Activated CD4-positive, alpha-beta memory T cell treated with anti-CD3 and anti-CD28 coated beads for 36 hours (primary cell): ENCODE results near the gene TOMM5. TPM values are rescaled to one million over a fixed set of nuclear protein-coding genes. Genes with fewer than 3 reads are reported as not detected.

ENCODE experiments used
- CTCF ChIA-PET: fragments of 350-600 bp; sonication (Branson Sonifier 250); formaldehyde crosslinking; loops from one replicate; lab custom pipeline; 2021; ENCODE audit warnings: antibody characterized with exemption, inconsistent platforms; lab: Charles Lee
- POLR2A ChIA-PET: fragments of 350-600 bp; sonication (Branson Sonifier 250); formaldehyde crosslinking; loops from one replicate; lab custom pipeline; 2021; ENCODE audit warnings: antibody characterized with exemption; lab: Charles Lee
- DNase-seq: peaks from one replicate; pipeline ENCODE4 v3.0.0-alpha.2; 2020
- H3K27ac Mint-ChIP-seq: one replicate; pipeline ENCODE4 v1.8.0; 2021; ENCODE audit warnings: mixed read lengths
- H3K27me3 Mint-ChIP-seq: one replicate; pipeline ENCODE4 v1.8.0; 2021; ENCODE audit warnings: mixed read lengths
- H3K36me3 Mint-ChIP-seq: one replicate; pipeline ENCODE4 v1.8.0; 2021; ENCODE audit warnings: mixed read lengths
- H3K4me1 Mint-ChIP-seq: one replicate; pipeline ENCODE4 v1.8.0; 2021; ENCODE audit warnings: low read depth, mixed read lengths
- H3K4me3 Mint-ChIP-seq: one replicate; pipeline ENCODE4 v1.8.0; 2021; ENCODE audit warnings: mild to moderate bottlenecking, mixed read lengths
- H3K9me3 Mint-ChIP-seq: one replicate; pipeline ENCODE4 v1.8.0; 2021; ENCODE audit warnings: mixed read lengths
- intact Hi-C: fragments of 100-400 bp; cut with micrococcal nuclease; formaldehyde crosslinking; loops from one replicate; pipeline ENCODE4 v1.15.1; 2023
- total RNA-seq, 2 experiments: library from RNA; stranded (reverse); gene quantifications; one replicate each; pipeline ENCODE4 v1.2.3, GENCODE V29; 2021

TOMM5 gene
- total RNA-seq, 2 experiments from 2014 or later: 146 to 147 TPM

DNA sequence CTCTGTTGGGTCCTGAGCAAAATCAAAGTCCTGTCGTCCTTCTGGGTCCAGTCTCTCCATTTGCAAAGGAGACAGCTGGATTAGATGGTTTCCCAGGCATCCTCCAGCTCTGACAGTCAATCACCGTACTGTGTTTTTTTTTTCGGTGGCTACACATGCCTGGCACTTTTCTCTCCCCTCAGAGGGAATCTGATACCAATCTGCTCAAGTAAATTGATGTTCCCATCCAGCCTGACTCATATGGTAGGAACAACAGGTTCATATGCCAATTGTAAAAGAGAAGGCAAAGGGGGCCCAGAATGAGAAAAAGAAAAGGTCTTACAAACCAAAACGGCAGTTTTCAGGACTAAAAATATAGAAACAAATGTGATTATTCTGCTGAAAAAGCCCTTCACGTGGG lies 17.4 kb downstream of the TOMM5 start:
- ChIA-PET CTCF (interaction anchor here (0.7 to 2.4 kb wide), 3 partner anchors 14 to 33 kb away, joined by 3 to 6 read pairs (median 3); partner anchors contain the start of gene TOMM5), POLR2A (interaction anchor here (1.6 to 4.7 kb wide), 2 partner anchors 17 to 109 kb away, joined by 4 to 33 read pairs; partner anchors contain the start of gene TOMM5)
- Mint-ChIP-seq H3K4me1 (peaks cover 16% of the 10 kb centered on the region), H3K27me3 (no peaks in the 10 kb centered on the region), H3K4me3 (no peak overlapping the region), H3K9me3 (no peaks in the 10 kb centered on the region), H3K36me3 (peaks cover 4% of the 10 kb centered on the region), H3K27ac (no peak overlapping the region)
- intact Hi-C loops: loop anchor here (2.0 to 5.0 kb wide), 2 partner anchors 18 to 48 kb away; partner anchors contain the start of gene TOMM5
- DNase-seq: no peak

DNA sequence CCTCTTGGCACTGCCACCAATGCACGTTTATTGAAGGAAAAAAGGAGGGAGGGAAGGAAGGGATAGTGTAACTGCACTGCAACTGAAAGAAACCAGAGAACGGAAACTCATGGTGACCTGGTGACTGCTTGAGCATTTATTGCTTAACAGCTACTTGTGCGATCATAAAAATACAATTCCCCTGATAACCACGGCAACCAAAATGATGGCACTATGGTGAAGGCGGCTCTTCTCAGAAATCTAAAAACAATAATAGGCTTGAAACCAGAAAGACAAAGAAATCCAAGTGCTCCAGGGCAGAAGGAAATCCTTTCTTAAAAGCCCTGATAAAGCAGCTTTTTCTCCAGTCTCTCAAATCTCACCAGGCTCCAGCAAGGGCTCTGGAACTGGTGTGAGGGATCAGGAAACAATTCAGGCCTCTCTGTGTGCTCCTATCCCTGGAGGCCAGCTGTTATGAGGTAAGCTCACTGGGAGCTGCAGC lies 18.1 kb downstream of the TOMM5 start:
- Mint-ChIP-seq H3K27ac (no peak overlapping the region), H3K36me3 (peaks cover 4% of the 10 kb centered on the region), H3K27me3 (no peaks in the 10 kb centered on the region), H3K4me1 (peaks cover 16% of the 10 kb centered on the region), H3K4me3 (no peak overlapping the region), H3K9me3 (no peaks in the 10 kb centered on the region)
- CTCF ChIA-PET: interaction anchor here (1.0 kb wide), 2 partner anchors 20 to 87 kb away, joined by 4 to 5 read pairs; no protein-coding TSS in a partner anchor
- POLR2A ChIA-PET: interaction anchor here (4.7 kb wide), 1 partner anchor 18 kb away, joined by 33 read pairs; the partner anchor contains the start of gene TOMM5
- no peak for DNase-seq
- intact Hi-C loops: loop anchor here (2.0 kb wide), 1 partner anchor 19 kb away; the partner anchor contains the start of gene TOMM5

DNA sequence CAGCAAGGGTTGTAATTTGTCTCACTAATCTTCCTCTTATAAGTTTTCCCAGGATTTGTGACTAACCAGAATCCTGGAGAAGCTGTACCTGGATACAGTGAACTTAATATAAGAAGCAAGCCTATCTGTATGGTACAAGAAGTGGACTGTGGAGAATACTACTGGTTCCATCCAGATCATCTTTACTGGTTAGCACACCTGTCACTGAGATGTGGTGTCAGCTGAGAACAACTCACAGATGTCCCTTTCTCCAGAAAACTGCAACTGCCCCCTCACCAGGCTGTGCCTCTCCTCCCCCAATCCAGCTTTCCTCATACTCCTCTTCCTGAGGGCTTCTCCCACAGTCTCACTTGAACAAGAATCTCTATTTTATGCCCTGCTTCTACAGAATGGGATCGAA lies 21.1 kb downstream of the TOMM5 start:
- H3K27me3 Mint-ChIP-seq: no peaks in the 10 kb centered on the region
- DNase-seq: no peak
- peaks cover 6% of the 10 kb centered on the region for H3K36me3 Mint-ChIP-seq
- CTCF ChIA-PET: no interaction called here
- intact Hi-C loops: no loop called here
- H3K9me3 Mint-ChIP-seq: no peaks in the 10 kb centered on the region
- H3K4me3 Mint-ChIP-seq: no peak overlapping the region
- POLR2A ChIA-PET: no interaction called here
- peaks cover 7% of the 10 kb centered on the region for H3K4me1 Mint-ChIP-seq
- no peak overlapping the region for H3K27ac Mint-ChIP-seq

DNA sequence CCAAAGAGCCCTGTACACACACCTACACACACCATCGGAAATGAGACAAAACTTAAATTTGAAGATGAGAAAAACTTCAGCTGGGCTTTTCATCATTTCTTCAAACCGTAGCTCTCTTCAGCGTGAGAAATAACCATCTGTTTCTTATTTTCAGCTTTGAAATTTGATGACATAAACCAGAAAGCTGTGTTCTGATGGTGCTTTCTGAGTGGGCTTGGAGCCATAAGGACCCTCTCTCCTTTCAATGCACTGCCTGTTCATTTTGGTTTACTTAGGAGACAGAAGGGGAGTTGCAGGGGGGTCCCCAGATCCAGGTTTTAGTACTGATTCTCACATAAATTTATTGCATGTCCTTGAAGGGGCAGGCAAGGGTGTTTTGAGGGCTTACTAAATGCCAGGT lies 25.7 kb downstream of the TOMM5 start:
- Mint-ChIP-seq H3K9me3 (peaks cover 19% of the 10 kb centered on the region), H3K4me3 (no peak overlapping the region), H3K27me3 (no peaks in the 10 kb centered on the region), H3K36me3 (peaks cover 23% of the 10 kb centered on the region), H3K27ac (no peak overlapping the region), H3K4me1 (no peaks in the 10 kb centered on the region)
- intact Hi-C loops: no loop called here
- DNase-seq: no peak
- POLR2A ChIA-PET: no interaction called here
- CTCF ChIA-PET: no interaction called here

DNA sequence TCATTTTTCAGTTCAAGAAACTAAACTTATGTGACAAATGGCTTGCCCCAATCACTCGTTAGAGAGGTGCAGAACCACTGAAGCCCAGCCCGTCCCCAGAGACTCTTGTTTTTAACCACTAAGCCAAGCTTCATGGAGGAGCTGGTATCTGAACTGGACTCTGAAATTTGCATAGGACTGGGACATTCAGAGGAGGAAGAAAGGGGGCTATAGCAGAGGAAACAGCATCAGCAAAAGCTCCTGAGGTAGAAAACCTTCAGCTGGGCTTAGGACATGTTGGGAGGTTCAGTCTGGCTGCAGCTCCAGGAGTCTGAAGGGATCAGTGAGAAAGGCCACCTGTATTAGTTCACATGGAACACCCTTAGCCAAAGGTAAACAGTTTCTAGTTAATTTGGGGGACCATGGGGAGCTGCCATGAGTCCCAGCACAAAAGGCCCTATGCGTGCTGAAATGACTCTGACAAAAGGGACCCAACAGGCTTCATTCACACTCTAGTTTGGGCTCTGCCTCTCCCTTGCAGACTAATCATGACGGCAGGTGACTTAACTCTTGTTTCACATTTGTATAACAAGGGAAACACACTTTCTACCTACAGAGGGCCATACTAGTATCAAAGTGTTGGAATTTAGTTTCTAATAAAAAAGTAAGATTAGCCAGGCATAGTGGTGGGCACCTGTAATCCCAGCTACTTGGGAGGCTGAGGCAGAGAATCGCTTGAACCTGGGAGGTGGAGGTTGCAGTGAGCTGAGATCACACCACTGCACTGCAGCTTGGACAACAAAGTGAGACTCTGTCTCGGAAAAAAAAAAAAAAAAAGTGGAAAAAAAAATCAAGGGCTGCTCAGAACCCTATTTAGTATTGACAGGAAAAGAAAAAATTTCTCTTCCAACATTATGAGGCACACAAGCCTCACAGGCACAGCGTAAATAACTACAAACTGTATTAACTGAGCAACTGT lies 26.5 kb downstream of the TOMM5 start:
- Mint-ChIP-seq H3K36me3 (peaks cover 23% of the 10 kb centered on the region), H3K9me3 (peaks cover 19% of the 10 kb centered on the region), H3K27me3 (no peaks in the 10 kb centered on the region), H3K4me3 (no peak overlapping the region), H3K27ac (no peak overlapping the region), H3K4me1 (no peaks in the 10 kb centered on the region)
- intact Hi-C loops: no loop called here
- POLR2A ChIA-PET: no interaction called here
- CTCF ChIA-PET: no interaction called here
- no peak for DNase-seq

DNA sequence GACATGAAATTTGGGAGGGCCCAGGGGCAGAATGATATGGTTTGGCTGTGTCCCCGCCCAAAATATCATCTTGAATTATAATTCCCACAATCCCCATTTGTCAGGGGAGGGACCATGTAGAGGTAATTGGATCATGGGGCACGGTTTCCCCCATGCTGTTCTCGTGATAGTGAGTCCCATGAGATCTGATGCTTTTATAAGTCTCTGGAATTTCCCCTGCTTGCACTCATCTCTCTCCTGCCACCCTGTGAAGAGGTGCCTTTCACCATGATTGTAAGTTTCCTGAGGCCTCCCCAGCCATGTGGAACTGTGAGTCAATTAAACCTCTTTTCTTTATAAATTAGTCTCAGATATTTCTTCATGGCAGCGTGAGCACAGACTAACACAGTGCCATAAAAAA lies 27.5 kb downstream of the TOMM5 start:
- no peaks in the 10 kb centered on the region for H3K4me1 Mint-ChIP-seq
- POLR2A ChIA-PET: no interaction called here
- peaks cover 19% of the 10 kb centered on the region for H3K9me3 Mint-ChIP-seq
- H3K36me3 Mint-ChIP-seq: peaks cover 23% of the 10 kb centered on the region
- CTCF ChIA-PET: no interaction called here
- no peak overlapping the region for H3K4me3 Mint-ChIP-seq
- H3K27ac Mint-ChIP-seq: no peak overlapping the region
- DNase-seq: no peak
- H3K27me3 Mint-ChIP-seq: no peaks in the 10 kb centered on the region
- intact Hi-C loops: no loop called here

DNA sequence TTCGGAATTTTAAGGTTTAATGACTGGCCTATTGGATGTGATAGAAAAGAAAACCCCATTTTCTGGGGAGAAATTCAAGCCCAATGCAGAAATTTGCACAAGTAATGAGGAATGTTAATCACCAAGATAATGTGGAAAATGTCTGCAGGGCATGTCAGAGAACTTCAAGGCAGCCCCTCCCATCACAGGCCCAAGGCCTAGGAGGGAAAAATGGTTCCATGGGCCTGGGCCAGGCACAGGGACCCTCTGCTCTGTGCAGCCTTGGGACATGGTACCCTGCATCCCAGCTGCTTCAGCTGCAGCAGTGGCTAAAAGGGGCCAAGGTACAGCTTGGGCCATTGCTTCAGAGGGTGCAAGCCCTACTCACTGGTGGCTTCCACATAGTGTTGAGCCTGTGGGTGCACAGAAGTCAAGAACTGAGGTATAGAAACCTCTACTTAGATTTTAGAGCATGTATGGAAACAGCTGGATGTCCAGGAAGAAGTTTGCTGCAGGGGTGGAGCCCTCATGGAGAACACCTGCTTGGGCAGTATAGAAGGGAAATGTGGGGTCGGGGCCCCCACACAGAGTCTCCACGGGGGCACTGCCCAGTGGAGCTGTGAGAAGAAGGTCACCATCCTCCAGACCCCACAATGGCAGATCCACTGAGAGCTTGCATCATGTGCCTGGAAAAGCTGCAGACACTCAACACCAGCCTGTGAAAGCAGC lies 28.4 kb downstream of the TOMM5 start:
- ChIA-PET CTCF (interaction anchor here (0.7 kb wide), 1 partner anchor 91 kb away, joined by 3 read pairs; no protein-coding TSS in a partner anchor), POLR2A (no interaction called here)

DNA sequence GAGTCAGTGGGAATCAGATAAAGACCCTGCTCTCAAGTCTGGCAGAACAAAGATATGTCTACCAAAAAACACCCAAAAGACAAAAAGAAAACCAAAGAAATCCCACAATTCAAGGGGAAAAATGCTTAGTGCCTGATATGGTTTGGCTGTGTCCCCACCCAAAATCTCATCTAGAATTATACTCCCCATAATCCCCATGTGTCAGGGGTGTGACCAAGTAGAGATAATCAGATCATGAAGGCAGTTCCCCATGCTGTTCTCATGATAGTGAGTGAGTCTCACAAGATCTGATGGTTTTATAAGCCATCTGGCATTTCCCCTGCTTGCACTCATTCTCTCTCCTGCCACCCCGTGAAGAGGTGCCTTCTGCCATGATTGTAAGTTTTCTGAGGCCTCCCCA lies 29.6 kb downstream of the TOMM5 start:
- intact Hi-C loops: no loop called here
- Mint-ChIP-seq H3K27ac (no peak overlapping the region), H3K4me3 (no peak overlapping the region), H3K27me3 (no peaks in the 10 kb centered on the region), H3K4me1 (no peaks in the 10 kb centered on the region), H3K9me3 (peaks cover 19% of the 10 kb centered on the region), H3K36me3 (peaks cover 17% of the 10 kb centered on the region)
- ChIA-PET POLR2A (no interaction called here), CTCF (no interaction called here)
- DNase-seq: no peak

More for the DNA sequence above, 28.4 kb downstream of the TOMM5 start:
- intact Hi-C loops: no loop called here
- Mint-ChIP-seq H3K27ac (no peak overlapping the region), H3K36me3 (peaks cover 23% of the 10 kb centered on the region), H3K27me3 (no peaks in the 10 kb centered on the region), H3K4me1 (no peaks in the 10 kb centered on the region), H3K4me3 (no peak overlapping the region), H3K9me3 (peaks cover 19% of the 10 kb centered on the region)
- no peak for DNase-seq

DNA sequence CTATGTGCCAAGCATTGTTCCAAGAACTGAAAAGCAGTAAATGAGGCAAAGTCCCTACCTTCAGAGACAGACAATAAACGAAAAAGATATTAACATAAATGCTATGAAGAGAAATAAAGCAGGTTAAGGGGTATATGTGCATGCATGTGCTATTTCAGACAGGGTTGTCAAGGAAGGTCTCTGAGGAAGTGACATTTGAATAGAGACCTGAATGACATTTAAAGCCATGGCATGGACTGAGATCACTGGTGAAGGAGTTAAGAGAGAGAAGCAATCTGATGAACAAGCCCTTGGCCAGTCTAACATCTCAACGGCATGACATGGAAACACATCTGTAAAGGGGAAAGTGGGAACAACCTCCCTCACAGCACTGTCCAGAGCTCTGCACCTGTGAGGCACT lies 30.7 kb downstream of the TOMM5 start:
- ChIA-PET POLR2A (interaction anchor here (0.6 kb wide), 1 partner anchor 66 kb away, joined by 4 read pairs; no protein-coding TSS in a partner anchor), CTCF (no interaction called here)
- no peak for DNase-seq
- H3K4me1 Mint-ChIP-seq: no peaks in the 10 kb centered on the region
- H3K36me3 Mint-ChIP-seq: peaks cover 17% of the 10 kb centered on the region
- intact Hi-C loops: no loop called here
- H3K4me3 Mint-ChIP-seq: no peak overlapping the region
- no peaks in the 10 kb centered on the region for H3K27me3 Mint-ChIP-seq
- H3K9me3 Mint-ChIP-seq: peaks cover 19% of the 10 kb centered on the region
- H3K27ac Mint-ChIP-seq: no peak overlapping the region

DNA sequence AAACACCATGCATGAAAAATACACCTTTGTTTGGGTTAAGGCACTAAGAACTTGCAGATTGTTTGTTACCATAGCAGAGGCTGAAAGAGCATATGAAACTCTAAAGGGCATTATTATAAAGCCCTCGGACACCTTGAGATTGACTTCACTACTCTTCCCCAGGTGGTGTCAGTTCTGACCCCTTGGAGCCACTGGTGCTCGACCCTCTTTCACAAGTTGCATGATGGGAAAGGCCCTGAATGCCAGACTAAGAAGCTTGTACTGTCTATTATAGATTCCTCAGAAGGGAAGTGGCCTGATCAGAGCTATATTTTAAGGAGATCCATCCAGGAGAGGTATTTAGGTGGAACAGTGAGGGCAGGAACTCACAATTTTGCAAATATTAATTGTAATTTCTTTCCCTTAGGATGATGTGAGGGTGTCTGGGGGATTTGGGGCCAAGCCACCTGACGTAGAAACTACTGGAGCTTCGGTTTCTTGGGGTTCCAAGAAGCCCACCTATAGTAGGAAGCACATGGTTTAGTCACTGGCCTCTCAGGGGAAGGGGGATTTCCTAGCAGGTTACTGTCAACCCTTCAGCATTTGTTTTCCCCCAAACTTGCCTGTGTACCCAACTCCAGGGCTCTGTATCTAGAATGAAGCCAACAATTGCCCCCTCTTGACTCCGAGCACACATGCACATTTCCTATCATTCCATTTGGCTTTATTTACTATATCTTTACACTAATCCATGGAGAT lies 32.4 kb downstream of the TOMM5 start:
- Mint-ChIP-seq H3K36me3 (peaks cover 11% of the 10 kb centered on the region), H3K27ac (no peak overlapping the region), H3K27me3 (no peaks in the 10 kb centered on the region), H3K9me3 (peaks cover 15% of the 10 kb centered on the region), H3K4me1 (no peaks in the 10 kb centered on the region), H3K4me3 (no peak overlapping the region)
- ChIA-PET POLR2A (no interaction called here), CTCF (no interaction called here)
- intact Hi-C loops: no loop called here
- no peak for DNase-seq

DNA sequence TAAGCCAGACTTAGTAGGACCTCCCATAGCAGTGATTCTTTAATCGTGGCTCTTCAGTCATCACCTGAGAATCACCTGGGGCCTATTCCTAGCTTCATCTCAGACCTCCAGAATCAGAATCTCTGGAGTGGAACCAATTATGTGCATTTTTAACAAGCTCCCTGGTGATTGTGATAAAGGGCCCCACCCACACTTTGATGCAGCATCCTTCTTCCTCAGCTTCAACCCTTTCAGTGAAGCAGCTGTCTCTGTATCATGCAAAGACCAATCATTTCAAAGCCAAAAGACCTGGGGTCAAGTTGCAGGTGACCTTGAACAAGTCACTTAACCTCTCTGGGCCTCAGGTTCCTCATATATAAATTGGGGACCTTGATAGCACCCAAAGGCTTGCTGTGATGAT lies 33.3 kb downstream of the TOMM5 start:
- no peak overlapping the region for H3K4me3 Mint-ChIP-seq
- no peak for DNase-seq
- intact Hi-C loops: no loop called here
- H3K9me3 Mint-ChIP-seq: peaks cover 6% of the 10 kb centered on the region
- no peaks in the 10 kb centered on the region for H3K4me1 Mint-ChIP-seq
- H3K27me3 Mint-ChIP-seq: no peaks in the 10 kb centered on the region
- POLR2A ChIA-PET: no interaction called here
- CTCF ChIA-PET: no interaction called here
- no peak overlapping the region for H3K27ac Mint-ChIP-seq
- peaks cover 5% of the 10 kb centered on the region for H3K36me3 Mint-ChIP-seq
